ENCODE results near the gene YTHDC1. TPM values are rescaled to one million over a fixed set of nuclear protein-coding genes. Genes with fewer than 3 reads are reported as not detected.

Gene YTHDC1
- total and polyA plus RNA-seq, 2 of the 4 experiments (the other 2 are of a cell fraction): 31.9 to 32.7 TPM

DNA sequence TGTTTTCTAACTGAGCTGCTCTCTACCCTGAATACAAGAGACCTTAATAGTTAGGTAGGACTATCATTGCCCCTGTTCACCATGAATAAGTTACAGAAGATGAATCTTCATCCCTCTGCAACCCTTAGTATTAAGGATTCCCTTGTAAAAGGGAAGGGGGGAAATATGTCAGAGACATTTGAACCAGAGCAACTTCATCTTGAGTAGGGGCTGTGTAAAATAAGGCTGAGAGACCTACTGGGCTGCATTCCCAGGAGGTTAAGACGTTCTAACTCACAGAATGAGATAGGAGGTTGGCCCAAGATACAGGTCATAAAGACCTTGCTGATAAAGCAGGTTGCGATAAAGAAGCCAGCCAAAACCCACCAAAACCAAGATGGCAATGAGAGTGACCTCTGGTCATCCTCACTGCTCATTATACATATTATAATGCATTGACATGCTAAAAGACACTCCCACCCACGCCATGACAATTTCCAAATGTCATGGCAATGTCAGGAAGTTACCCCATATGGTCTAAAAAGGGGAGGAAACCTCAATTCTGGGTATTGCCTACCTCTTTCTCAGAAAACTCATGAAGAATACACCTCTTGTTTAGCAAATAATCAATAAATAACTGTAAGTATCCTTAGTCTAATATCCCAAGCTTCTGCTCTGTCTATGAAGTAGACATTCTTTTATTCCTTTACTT, 84.9 kb downstream of the YTHDC1 start:
- dilution Hi-C loops (cut with HindIII; ENCODE audit: low sequenced_read_pairs, unreplicated experiment): no loop called here
- no peak for TF ChIP-seq RCOR1 (IDR thresholded peaks at IDR 0.05; ENCODE audit: insufficient replicate concordance, low read length)
- no peak for TF ChIP-seq MXI1 (IDR thresholded peaks at IDR 0.05; ENCODE audit: borderline replicate concordance, low read depth, low read length)
- TF ChIP-seq FOS (IDR thresholded peaks at IDR 0.05; ENCODE audit: low read depth, low read length): no peak
- TF ChIP-seq BHLHE40 (IDR thresholded peaks at IDR 0.05; ENCODE audit: low read depth, low read length): no peak
- no peak for TF ChIP-seq MAFK (IDR thresholded peaks at IDR 0.05; ENCODE audit: low read depth, low read length)

More for the DNA sequence above, 84.9 kb downstream of the YTHDC1 start:
- Histone ChIP-seq H2BK5ac (ENCODE audit: low read depth, low read length, poor library complexity, severe bottlenecking) (no peak overlapping the region), H2BK20ac (ENCODE audit: low read depth, low read length) (no peak overlapping the region), H3K14ac (replicated peaks; ENCODE audit: low read depth, low read length) (no peak overlapping the region), H3K79me1 (ENCODE audit: low read depth in 1 of 2, low read length in 2 of 2) (no peaks in the 10 kb centered on the region), H4K91ac (ENCODE audit: insufficient read depth, low read depth, low read length) (no peak overlapping the region), H2AFZ (replicated peaks; ENCODE audit: low read length, poor library complexity) (no peak overlapping the region), H4K20me1 (ENCODE audit: insufficient read depth, low read length) (no peaks in the 10 kb centered on the region), H3K18ac (ENCODE audit: low read depth, low read length) (no peak overlapping the region), H3K4me2 (ENCODE audit: low read depth, low read length) (no peak overlapping the region), H2AK5ac (ENCODE audit: low read depth, low read length) (no peak overlapping the region), H2BK15ac (ENCODE audit: low read depth, low read length) (no peak overlapping the region), H3K4ac (ENCODE audit: low read depth, low read length) (no peak overlapping the region), H4K8ac (ENCODE audit: low read depth in 2 of 2, low read length in 2 of 2) (no peak overlapping the region), H4K5ac (ENCODE audit: low read depth, low read length) (no peak overlapping the region), H3K9me3 (ENCODE audit: control insufficient read depth, insufficient read depth, low read length) (no peaks in the 10 kb centered on the region), H3K23ac (ENCODE audit: low read depth, low read length) (no peak overlapping the region), H3K9me1 (ENCODE audit: insufficient read depth, low read length) (no peaks in the 10 kb centered on the region), H2AK9ac (replicated peaks; ENCODE audit: low read depth, low read length, poor library complexity) (no peak overlapping the region), H3K4me3 (ENCODE audit: insufficient read depth, low read depth, low read length) (no peak overlapping the region), H2BK120ac (ENCODE audit: low read depth, low read length) (no peak overlapping the region), H3K27me3 (ENCODE audit: control insufficient read depth, insufficient read depth, low read length) (no peaks in the 10 kb centered on the region), H3K4me1 (ENCODE audit: control insufficient read depth, insufficient read depth, low read length) (0 out of 2 replicates have a peak, but pooled peaks cover 3% of the 10 kb centered on the region), H3K27ac (ENCODE audit: insufficient read depth, low read length) (no peak overlapping the region), H3K56ac (ENCODE audit: extremely low read depth, insufficient read depth, low read length) (no peak overlapping the region), H3K36me3 (ENCODE audit: control insufficient read depth, insufficient read depth, low read length) (no peaks in the 10 kb centered on the region), H3K9ac (ENCODE audit: low read depth, low read length) (no peak overlapping the region)
- ChIA-PET POLR2A (ENCODE audit: unreplicated experiment) (no interaction called here), CTCF (no interaction called here)
- in situ Hi-C loops (cut with MboI; ENCODE audit: low sequenced_read_pairs): loop anchor here (25.0 kb wide), 2 partner anchors 372 to 897 kb away; no protein-coding TSS in a partner anchor
- no peak for DNase-seq
- WGBS, 2 experiments (ENCODE audit: extremely low coverage in 2 of 2, insufficient read length in 1 of 2): no CpG with 5 or more reads among the region's 3 CpGs
- no peak for ATAC-seq (ENCODE audit: low read depth)
- no TSS peak for BruUV-seq (replicated peaks)
- intact Hi-C loops (cut with micrococcal nuclease): no loop called here

Small RNA genes lying within 50 kb of the gene (microRNA-seq; reads per million reads assigned to microRNA genes)
- gene MT2P1 (ENCODE audit: insufficient read depth, insufficient read length): not detected

Small RNA genes lying within 50 kb of the gene (small RNA-seq; reads per million reads assigned to genes)
- 0 to 0.65 (median 0) reads per million in 5 experiments for gene MT2P1

Other genes starting within 250 kb of the YTHDC1 start
- not detected in 2 replicates for gene TMPRSS11F, start 220.2 kb downstream of the YTHDC1 start, total RNA-seq (2012; rRNA removed)
- not detected in 2 replicates for gene TMPRSS11F, start 220.2 kb downstream of the YTHDC1 start, polyA plus RNA-seq (2012; rRNA removed)
- not detected in 2 replicates for gene TMPRSS11B, start 104.4 kb downstream of the YTHDC1 start, total RNA-seq (2012; rRNA removed)
- not detected in 2 replicates for gene TMPRSS11B, start 104.4 kb downstream of the YTHDC1 start, polyA plus RNA-seq (2012; rRNA removed)
- not detected in 2 replicates for gene TMPRSS11E, start 97.4 kb upstream of the YTHDC1 start, total RNA-seq (2012; rRNA removed)
- not detected in 2 replicates for gene TMPRSS11E, start 97.4 kb upstream of the YTHDC1 start, polyA plus RNA-seq (2012; rRNA removed)
- not detected in 2 replicates for gene UGT2B17, start 226.2 kb upstream of the YTHDC1 start, total RNA-seq (2012; rRNA removed)
- not detected in 2 replicates for gene UGT2B17, start 226.2 kb upstream of the YTHDC1 start, polyA plus RNA-seq (2012; rRNA removed)

Data from IMR-90 (cell line).